ENCODE data around the gene MUSTN1.

GRCh38 chr3:52857864-52858263 is 23.0 kb upstream of the MUSTN1 start:
- TF ChIP-seq NFE2L2 (conservative IDR thresholded peaks at IDR 0.05; ENCODE audit: low read length) = no peak
- no peak for TF ChIP-seq RAD21 (conservative IDR thresholded peaks at IDR 0.05 in 1 of 2, IDR thresholded peaks at IDR 0.05 in 1 of 2)
- no peak for TF ChIP-seq CTCF (IDR thresholded peaks at IDR 0.05)
- no peak for TF ChIP-seq RCOR1 (IDR thresholded peaks at IDR 0.05; ENCODE audit: low read depth, low read length)
- no peak for TF ChIP-seq CBX8 (IDR thresholded peaks at IDR 0.05)
- TF ChIP-seq EP300 (IDR thresholded peaks at IDR 0.05) = no peak
- no peak for TF ChIP-seq EHMT2 (IDR thresholded peaks at IDR 0.05; ENCODE audit: low read depth)
- no peak for TF ChIP-seq CEBPB (IDR thresholded peaks at IDR 0.05)
- no peak for TF ChIP-seq USF2 (IDR thresholded peaks at IDR 0.05)
